ENCODE results near the gene KRTAP9-2. TPM values are rescaled to one million over a fixed set of nuclear protein-coding genes. Genes with fewer than 3 reads are reported as not detected.
"Not testable (repeated sequence)": the region's sequence is repeated elsewhere in the genome, so short reads cannot be mapped to it uniquely, and the experiment has no call there.

Gene KRTAP9-2
- total RNA-seq, 1 donor from 2014 or later = not detected

GRCh38 chr17:41231731-41232130 is 5.3 kb downstream of the KRTAP9-2 start:
- ATAC-seq (no peak), DNase-seq (no peak)
- intact Hi-C loops (cut with micrococcal nuclease) = no loop called here

- intact Hi-C loops (cut with micrococcal nuclease); ATAC-seq; DNase-seq: not testable (repeated sequence)
Observed at GRCh38 chr17:41232399-41233105, 6.1 kb downstream of the KRTAP9-2 start, which contains the start of gene KRTAP9-3. TSS of gene KRTAP9-3 (plus strand) at chr17:41232449. CDS start at chr17:41232502, 53 bp downstream.

GRCh38 chr17:41237116-41237515 is 10.7 kb downstream of the KRTAP9-2 start:
- intact Hi-C loops (cut with micrococcal nuclease); DNase-seq; ATAC-seq: not testable (repeated sequence)

- intact Hi-C loops (cut with micrococcal nuclease) = not testable (repeated sequence)
Observed at GRCh38 chr17:41237949-41238437, 11.5 kb downstream of the KRTAP9-2 start, which contains the start of gene KRTAP9-8. TSS of gene KRTAP9-8 (plus strand) at chr17:41237999. CDS start at chr17:41238052, 53 bp downstream.

DNA sequence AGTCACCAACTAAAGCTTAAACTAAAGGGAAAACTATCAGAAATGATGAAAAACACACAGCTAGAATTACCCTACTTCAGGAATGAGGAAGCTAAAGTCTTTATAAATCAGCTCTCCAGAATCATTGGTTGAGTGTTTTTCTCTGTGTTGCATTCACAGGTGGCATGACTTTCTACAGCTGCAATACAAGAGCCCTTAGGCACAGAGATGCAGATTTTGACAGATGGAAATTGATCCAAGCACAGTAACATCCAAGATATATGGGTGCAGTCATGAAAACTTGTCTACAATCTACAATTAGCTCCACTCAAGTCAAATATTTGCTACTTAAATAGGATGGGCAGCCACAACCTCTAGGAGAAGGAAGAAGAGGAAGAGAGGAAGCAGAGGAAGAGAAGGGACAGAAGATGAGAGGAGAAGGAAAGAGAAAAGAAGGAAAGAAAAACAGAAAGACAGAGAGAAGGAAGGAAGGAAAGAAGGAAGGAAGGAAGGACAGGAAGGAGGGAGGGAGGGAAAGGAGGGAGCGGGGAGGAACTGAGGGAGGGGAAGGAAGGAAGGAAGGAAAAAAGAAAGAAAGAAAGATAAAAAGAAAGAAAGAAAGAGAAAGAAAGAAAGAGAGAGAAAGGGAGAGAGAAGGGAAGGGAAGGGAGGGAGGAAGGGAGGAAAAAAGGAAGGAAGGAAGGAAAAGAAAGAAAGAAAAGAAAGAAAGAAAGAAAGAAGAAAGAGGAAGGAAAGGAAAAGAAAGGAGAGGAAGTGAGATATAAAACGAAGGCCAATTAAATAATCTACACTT is 20.7 kb downstream of the KRTAP9-2 start:
- DNase-seq; intact Hi-C loops (cut with micrococcal nuclease); ATAC-seq: not testable (repeated sequence)

More at GRCh38 chr17:41237949-41238437, 11.5 kb downstream of the KRTAP9-2 start, which contains the start of gene KRTAP9-8:
- ATAC-seq, DNase-seq: not testable (repeated sequence)

DNA sequence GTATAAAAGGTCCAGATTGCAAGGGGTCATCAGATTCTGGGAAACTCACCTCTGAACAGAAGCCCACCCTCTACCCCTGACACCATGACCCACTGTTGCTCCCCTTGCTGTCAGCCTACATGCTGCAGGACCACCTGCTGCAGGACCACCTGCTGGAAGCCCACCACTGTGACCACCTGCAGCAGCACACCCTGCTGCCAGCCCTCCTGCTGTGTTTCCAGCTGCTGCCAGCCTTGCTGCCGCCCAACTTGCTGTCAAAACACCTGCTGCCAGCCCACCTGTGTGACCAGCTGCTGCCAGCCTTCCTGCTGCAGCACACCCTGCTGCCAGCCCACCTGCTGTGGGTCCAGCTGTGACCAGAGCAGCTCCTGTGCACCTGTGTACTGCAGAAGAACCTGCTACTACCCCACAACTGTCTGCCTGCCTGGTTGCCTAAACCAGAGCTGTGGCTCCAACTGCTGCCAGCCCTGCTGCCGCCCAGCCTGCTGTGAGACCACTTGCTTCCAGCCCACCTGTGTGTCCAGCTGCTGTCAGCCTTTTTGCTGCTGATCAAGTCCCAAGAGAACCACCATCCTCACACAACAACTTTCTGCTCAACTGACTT is 23.3 kb downstream of the KRTAP9-2 start, which contains the start of gene KRTAP9-4:
Gene KRTAP9-4, plus strand, starts transcription at position 51 of the 604 bp plus-strand sequence. Its CDS starts 34 bp downstream, at position 85.
- intact Hi-C loops (cut with micrococcal nuclease); ATAC-seq; DNase-seq: not testable (repeated sequence)

- no peak for DNase-seq
- no peak for ATAC-seq
- intact Hi-C loops (cut with micrococcal nuclease) = no loop called here
Observed at GRCh38 chr17:41251261-41251660, 24.8 kb downstream of the KRTAP9-2 start.

DNA sequence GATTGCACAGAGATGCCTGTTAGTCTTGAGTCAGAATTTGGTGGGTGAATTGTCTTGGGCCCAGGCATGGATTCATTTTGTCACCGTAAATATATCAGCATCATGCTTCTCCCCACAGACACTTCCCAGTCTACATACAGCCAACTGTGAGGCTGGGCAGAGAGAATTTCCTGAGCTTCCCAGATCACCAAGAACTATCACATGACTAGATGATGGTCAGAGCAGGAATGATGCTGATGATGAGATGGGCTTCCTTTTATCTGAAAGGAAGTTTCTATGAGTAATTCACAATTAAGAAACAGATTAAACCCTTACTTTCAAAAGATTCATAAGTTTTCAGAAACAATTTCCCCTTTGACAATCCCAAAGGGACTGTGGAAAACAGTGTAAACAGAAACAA is 28.4 kb downstream of the KRTAP9-2 start:
- no peak for ATAC-seq
- intact Hi-C loops (cut with micrococcal nuclease) = no loop called here
- no peak for DNase-seq

DNA sequence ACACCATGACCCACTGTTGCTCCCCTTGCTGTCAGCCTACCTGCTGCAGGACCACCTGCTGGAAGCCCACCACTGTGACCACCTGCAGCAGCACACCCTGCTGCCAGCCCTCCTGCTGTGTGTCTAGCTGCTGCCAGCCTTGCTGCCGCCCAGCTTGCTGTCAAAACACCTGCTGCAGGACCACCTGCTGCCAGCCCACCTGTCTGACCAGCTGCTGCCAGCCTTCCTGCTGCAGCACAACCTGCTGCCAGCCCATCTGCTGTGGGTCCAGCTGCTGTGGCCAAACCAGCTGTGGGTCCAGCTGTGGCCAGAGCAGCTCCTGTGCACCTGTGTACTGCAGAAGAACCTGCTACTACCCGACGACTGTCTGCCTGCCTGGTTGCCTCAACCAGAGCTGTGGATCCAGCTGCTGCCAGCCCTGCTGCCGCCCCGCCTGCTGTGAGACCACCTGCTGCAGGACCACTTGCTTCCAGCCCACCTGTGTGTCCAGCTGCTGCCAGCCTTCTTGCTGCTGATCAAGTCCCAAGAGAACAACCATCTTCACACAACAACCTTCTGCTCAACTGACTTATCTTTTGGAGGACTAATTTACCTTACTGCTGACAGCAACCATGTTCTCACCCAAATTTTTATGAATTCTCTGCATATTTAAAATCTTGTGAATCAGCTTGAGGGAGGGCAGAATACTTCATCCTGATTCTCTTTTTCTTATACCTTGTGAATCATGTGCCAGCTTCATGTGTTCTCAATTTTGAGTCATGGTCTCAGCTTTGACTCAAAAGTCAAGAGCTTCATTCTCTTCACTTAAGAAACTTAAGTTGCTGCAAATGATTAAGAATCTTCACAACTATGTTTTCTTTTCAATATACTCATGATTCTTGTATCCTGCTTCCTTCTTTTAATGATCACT is 29.2 kb downstream of the KRTAP9-2 start, which contains the start of gene KRTAP9-9:
Gene KRTAP9-9, plus strand, starts transcription at position 4 of the 910 bp plus-strand sequence.
- ATAC-seq; DNase-seq; intact Hi-C loops (cut with micrococcal nuclease): not testable (repeated sequence)

DNA sequence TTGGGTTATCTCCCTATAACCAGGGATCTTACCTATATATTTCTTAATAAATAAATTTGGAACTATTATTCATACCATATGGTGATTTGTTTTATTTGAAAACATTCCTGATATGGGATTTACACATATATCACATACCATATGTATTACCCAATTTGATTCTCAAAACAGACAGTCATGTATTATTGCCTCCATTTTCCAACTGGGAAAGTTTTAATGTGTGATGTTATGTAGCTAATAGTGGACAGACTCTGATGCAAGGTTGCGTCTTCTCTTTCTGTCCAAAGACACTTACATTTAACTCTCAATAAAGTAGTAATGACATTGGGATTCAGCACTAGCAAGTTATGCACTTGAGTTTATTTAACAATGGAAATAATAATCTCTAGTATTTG is 29.8 kb downstream of the KRTAP9-2 start:
- no peak for ATAC-seq
- DNase-seq = no peak
- intact Hi-C loops (cut with micrococcal nuclease) = no loop called here

DNA sequence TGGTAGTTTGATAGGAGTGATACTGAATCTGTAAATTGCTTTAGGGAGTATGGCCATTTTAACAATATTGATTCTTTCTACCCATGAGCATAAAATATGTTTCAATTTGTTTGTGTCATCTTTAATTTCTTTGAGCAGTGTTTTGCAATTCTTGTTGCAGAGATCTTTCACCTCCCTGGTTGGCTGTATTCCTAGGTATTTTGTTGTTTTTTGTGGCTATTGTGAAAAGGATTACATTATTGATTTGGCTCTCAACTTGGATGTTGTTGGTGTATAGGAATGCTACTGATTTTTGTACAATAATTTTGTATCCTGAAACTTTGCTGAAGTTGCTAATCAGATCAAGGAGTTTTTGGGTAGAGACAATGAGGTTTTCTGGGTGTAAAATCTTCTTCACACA is 32.0 kb downstream of the KRTAP9-2 start:
- DNase-seq = no peak
- ATAC-seq = no peak
- intact Hi-C loops (cut with micrococcal nuclease) = no loop called here

DNA sequence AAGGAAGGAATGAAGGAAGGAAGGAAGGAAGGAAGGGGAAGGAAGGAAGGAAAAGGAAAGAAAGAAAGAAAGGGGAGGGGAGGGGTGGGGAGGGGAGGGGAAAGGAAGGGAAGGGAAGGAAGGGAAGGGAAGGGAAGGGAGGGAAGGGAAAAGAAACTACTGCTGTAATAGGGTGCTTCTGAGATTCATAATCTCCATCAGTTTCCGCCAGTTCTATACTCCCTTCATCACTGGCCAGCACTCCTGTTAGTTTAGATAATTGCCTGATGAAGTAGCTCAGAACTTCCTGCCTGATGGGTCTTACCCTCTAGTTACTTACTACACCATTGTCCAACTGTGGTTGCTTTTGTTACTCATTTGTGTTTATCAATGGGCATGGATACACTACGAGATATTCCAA is 36.8 kb downstream of the KRTAP9-2 start:
- DNase-seq (no peak), ATAC-seq (no peak)
- intact Hi-C loops (cut with micrococcal nuclease) = no loop called here

- no peak for ATAC-seq
- no peak for DNase-seq
- intact Hi-C loops (cut with micrococcal nuclease) = no loop called here
Observed at GRCh38 chr17:41264599-41264998, 38.2 kb downstream of the KRTAP9-2 start.

DNA sequence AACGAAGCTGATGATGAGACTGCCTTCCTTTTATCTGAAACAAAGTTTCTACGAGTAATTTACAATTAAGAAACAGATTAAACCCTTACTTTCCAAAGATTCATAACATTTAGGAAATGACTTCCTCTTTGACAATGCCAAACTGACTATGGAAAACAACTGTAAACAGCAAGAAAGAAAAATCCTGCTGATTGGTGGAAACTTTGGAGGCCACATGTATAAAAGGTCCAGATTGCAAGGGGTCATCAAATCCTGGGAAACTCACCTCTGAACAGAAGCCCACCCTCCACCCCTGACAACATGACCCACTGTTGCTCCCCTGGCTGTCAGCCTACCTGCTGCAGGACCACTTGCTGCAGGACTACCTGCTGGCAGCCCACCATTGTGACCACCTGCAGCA is 38.6 kb downstream of the KRTAP9-2 start, which contains the start of gene KRTAP9-6:
Gene KRTAP9-6, plus strand, starts transcription at position 301 of the 400 bp plus-strand sequence. Its CDS starts 0 bp downstream, at position 301.
- intact Hi-C loops (cut with micrococcal nuclease) = no loop called here
- DNase-seq (no peak), ATAC-seq (no peak)

DNA sequence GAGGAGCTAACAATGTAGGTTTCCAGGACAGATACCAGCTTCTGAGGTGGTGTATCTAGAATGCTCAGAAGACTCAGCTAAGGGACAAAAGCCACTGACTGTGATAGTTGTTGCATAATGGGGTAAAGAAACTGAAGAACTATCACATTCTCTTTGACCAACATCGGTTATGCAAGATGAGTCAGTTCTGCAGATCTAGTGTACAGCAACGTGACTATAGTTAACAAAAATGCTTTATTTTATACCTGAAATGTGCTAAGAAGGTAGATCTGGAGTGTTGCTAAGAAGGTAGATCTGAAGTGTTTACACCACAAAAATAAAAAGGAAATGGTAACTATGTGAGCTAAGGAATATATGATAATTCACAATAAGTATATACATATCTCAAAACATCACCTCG is 41.3 kb downstream of the KRTAP9-2 start:
- DNase-seq = no peak
- intact Hi-C loops (cut with micrococcal nuclease) = no loop called here
- no peak for ATAC-seq

DNA sequence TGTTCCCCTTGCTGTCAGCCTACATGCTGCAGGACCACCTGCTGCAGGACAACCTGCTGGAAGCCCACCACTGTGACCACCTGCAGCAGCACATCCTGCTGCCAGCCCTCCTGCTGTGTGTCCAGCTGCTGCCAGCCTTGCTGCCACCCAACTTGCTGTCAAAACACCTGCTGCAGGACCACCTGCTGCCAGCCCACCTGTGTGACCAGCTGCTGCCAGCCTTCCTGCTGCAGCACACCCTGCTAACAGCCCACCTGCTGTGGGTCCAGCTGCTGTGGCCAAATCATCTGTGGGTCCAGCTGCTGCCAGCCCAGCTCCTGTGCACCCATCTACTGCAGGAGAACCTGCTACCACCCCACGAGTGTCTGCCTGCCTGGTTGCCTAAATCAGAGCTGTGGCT is 44.9 kb downstream of the KRTAP9-2 start:
- ATAC-seq; intact Hi-C loops (cut with micrococcal nuclease); DNase-seq: not testable (repeated sequence)

- intact Hi-C loops (cut with micrococcal nuclease) = no loop called here
- no peak for DNase-seq
- ATAC-seq = no peak
Observed at GRCh38 chr17:41271858-41272257, 45.4 kb downstream of the KRTAP9-2 start.

DNA sequence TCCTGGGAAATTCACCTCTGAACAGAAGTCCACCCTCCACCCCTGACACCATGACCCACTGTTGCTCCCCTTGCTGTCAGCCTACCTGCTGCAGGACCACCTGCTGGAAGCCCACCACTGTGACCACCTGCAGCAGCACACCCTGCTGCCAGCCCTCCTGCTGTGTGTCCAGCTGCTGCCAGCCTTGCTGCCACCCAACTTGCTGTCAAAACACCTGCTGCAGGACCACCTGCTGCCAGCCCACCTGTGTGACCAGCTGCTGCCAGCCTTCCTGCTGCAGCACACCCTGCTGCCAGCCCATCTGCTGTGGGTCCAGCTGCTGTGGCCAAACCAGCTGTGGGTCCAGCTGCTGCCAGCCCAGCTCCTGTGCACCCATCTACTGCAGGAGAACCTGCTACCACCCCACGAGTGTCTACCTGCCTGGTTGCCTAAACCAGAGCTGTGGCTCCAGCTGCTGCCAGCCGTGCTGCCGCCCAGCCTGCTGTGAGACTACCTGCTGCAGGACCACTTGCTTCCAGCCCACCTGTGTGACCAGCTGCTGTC is 49.3 kb downstream of the KRTAP9-2 start, which contains the start of gene KRTAP9-7:
Gene KRTAP9-7, plus strand, starts transcription at position 51 of the 543 bp plus-strand sequence. Its CDS starts 0 bp downstream, at position 51.
- DNase-seq = not testable (repeated sequence)

More for the DNA sequence above, 49.3 kb downstream of the KRTAP9-2 start, which contains the start of gene KRTAP9-7:
- intact Hi-C loops (cut with micrococcal nuclease); ATAC-seq: not testable (repeated sequence)
